BE2C (cell line): ENCODE data around the gene CFAP57.

Experiments used
- DNase-seq: peaks from one replicate; pipeline ENCODE4 v3.0.0-alpha.2; 2020
- H3K27me3 ChIP-seq: fragments of 250-450 bp; sonication (Bioruptor Pico); 2 replicates; pipeline ENCODE4 v1.5.1; 2020; ENCODE audit warnings: mild to moderate bottlenecking
- H3K36me3 ChIP-seq: fragments of 250-450 bp; sonication (Bioruptor Pico); 2 replicates; pipeline ENCODE4 v1.5.1; 2020; ENCODE audit warnings: mild to moderate bottlenecking
- H3K4me1 ChIP-seq: fragments of 250-450 bp; sonication (Bioruptor Pico); 2 replicates; pipeline ENCODE4 v1.5.1; 2020
- H3K4me3 ChIP-seq: 2 replicates; pipeline ENCODE4 v1.5.1; 2011; ENCODE audit warnings: low read depth, low read length
- H3K9me3 ChIP-seq: fragments of 250-450 bp; sonication (Bioruptor Pico); 2 replicates; pipeline ENCODE4 v1.5.1; 2020
- CTCF ChIP-seq: IDR thresholded peaks from 2 replicates; pipeline ENCODE4 v1.5.1; 2012; ENCODE audit warnings: mild to moderate bottlenecking, low read depth, low read length

CFAP57 gene

GRCh38 chr1:43294761-43295160, 122.6 kb downstream of the CFAP57 start:
- Histone ChIP-seq H3K4me1 (no peaks in the 10 kb centered on the region), H3K27me3 (no peaks in the 10 kb centered on the region), H3K9me3 (no peaks in the 10 kb centered on the region), H3K4me3 (no peak overlapping the region), H3K36me3 (no peaks in the 10 kb centered on the region)
- DNase-seq = no peak
- no peak for TF ChIP-seq CTCF

- Histone ChIP-seq H3K4me3 (no peak overlapping the region), H3K36me3 (no peaks in the 10 kb centered on the region), H3K4me1 (no peaks in the 10 kb centered on the region), H3K9me3 (no peaks in the 10 kb centered on the region), H3K27me3 (no peaks in the 10 kb centered on the region)
- no peak for DNase-seq
- TF ChIP-seq CTCF = no peak
Measured at GRCh38 chr1:43296207-43296606, 124.1 kb downstream of the CFAP57 start.

GRCh38 chr1:43298055-43298454, 125.9 kb downstream of the CFAP57 start:
- Histone ChIP-seq H3K4me3 (no peak overlapping the region), H3K4me1 (no peaks in the 10 kb centered on the region), H3K9me3 (no peaks in the 10 kb centered on the region), H3K36me3 (no peaks in the 10 kb centered on the region), H3K27me3 (no peaks in the 10 kb centered on the region)
- no peak for TF ChIP-seq CTCF
- DNase-seq = no peak

- Histone ChIP-seq H3K36me3 (no peaks in the 10 kb centered on the region), H3K4me3 (no peak overlapping the region), H3K9me3 (no peaks in the 10 kb centered on the region), H3K4me1 (no peaks in the 10 kb centered on the region), H3K27me3 (no peaks in the 10 kb centered on the region)
- DNase-seq = no peak
- TF ChIP-seq CTCF = no peak
Measured at GRCh38 chr1:43299101-43299500, 127.0 kb downstream of the CFAP57 start.

- TF ChIP-seq CTCF = no peak
- Histone ChIP-seq H3K27me3 (no peaks in the 10 kb centered on the region), H3K4me3 (no peak within 1 kb of the TSS), H3K4me1 (no peaks in the 10 kb centered on the region), H3K9me3 (no peaks in the 10 kb centered on the region), H3K36me3 (no peaks in the 10 kb centered on the region)
- no peak for DNase-seq
Measured at GRCh38 chr1:43300378-43301094, 128.4 kb downstream of the CFAP57 start, which contains the start of gene TIE1. TSS of gene TIE1 (plus strand) at chr1:43300982. CDS start at chr1:43301072, 90 bp downstream.

- no peak for TF ChIP-seq CTCF
- H3K4me3 ChIP-seq = no peak overlapping the region
- no peaks in the 10 kb centered on the region for H3K27me3 ChIP-seq
- no peaks in the 10 kb centered on the region for H3K4me1 ChIP-seq
- no peak for DNase-seq
- no peaks in the 10 kb centered on the region for H3K36me3 ChIP-seq
- no peaks in the 10 kb centered on the region for H3K9me3 ChIP-seq
Measured at GRCh38 chr1:43302201-43302600, 130.1 kb downstream of the CFAP57 start.
